NCI-H446 (cell line): ENCODE data around the gene KIF27.
"Not testable (repeated sequence)": the region's sequence is repeated elsewhere in the genome, so short reads cannot be mapped to it uniquely, and the experiment has no call there.

Source experiments
- DNase-seq, 2 experiments: peaks; one replicate each; lab custom pipeline; 2025; lab: John Stamatoyannopoulos, UW

The KIF27 gene

GRCh38 chr9:83815120-83815519 lies 106.1 kb downstream of the KIF27 start:
- not testable (repeated sequence) for DNase-seq

- not testable (repeated sequence) for DNase-seq
These were observed 112.0 kb downstream of the KIF27 start for GRCh38 chr9:83809213-83809612.

- not testable (repeated sequence) for DNase-seq
These were observed 116.8 kb downstream of the KIF27 start for GRCh38 chr9:83804454-83804853.

- not testable (repeated sequence) for DNase-seq
These were observed 117.3 kb downstream of the KIF27 start for GRCh38 chr9:83803941-83804340.

GRCh38 chr9:83800236-83801033 lies 120.8 kb downstream of the KIF27 start:
- DNase-seq: no peak

- no peak for DNase-seq
These were observed 127.2 kb downstream of the KIF27 start for GRCh38 chr9:83794051-83794450.

- DNase-seq: no peak
These were observed 128.5 kb downstream of the KIF27 start for GRCh38 chr9:83792746-83793145.
